Stomach smooth muscle (tissue), 2 donors: ENCODE results near the gene RNU5B-1.

Source experiments
- H3K27ac ChIP-seq: one replicate; pipeline ENCODE4 v1.7.0; 2013; ENCODE audit warnings: mild to moderate bottlenecking, low read length, inconsistent platforms
- H3K27me3 ChIP-seq, 2 donors: one replicate each; pipeline ENCODE4 v1.7.0; 2013; ENCODE audit warnings: low read length in 2 of 2; ENCODE audit not compliant: insufficient read depth in 2 of 2, control insufficient read depth in 1 of 2
- H3K36me3 ChIP-seq, 2 donors: one replicate each; pipeline ENCODE4 v1.7.0; 2013; ENCODE audit warnings: low read length in 2 of 2; ENCODE audit not compliant: control insufficient read depth in 2 of 2, insufficient read depth in 2 of 2
- H3K4me1 ChIP-seq: one replicate; pipeline ENCODE4 v1.7.0; 2013; ENCODE audit warnings: low read length; ENCODE audit not compliant: control insufficient read depth, insufficient read depth
- H3K4me3 ChIP-seq, 2 donors: one replicate each; pipeline ENCODE4 v1.7.0; 2013; ENCODE audit warnings: low read length in 2 of 2
- H3K9ac ChIP-seq, 2 donors: one replicate each; pipeline ENCODE4 v1.7.0; 2013; ENCODE audit warnings: low read length in 2 of 2, mild to moderate bottlenecking in 1 of 2
- H3K9me3 ChIP-seq, 2 donors: one replicate each; pipeline ENCODE4 v1.7.0; 2013; ENCODE audit warnings: low read length in 2 of 2; ENCODE audit not compliant: control insufficient read depth in 2 of 2
- donor health status: healthy.
- donor health status: Pancreatic carcinoma.

RNU5B-1 gene

GRCh38 chr15:65289261-65289854 is 15.1 kb upstream of the RNU5B-1 start:
- no peak overlapping the region for H3K9ac ChIP-seq
- H3K27me3 ChIP-seq, result no peaks in the 10 kb centered on the region
- no peak overlapping the region for H3K4me3 ChIP-seq
- no peaks in the 10 kb centered on the region for H3K36me3 ChIP-seq
- no peak overlapping the region for H3K27ac ChIP-seq
- H3K4me1 ChIP-seq, result peaks cover 19% of the 10 kb centered on the region
- H3K9me3 ChIP-seq, result no peaks in the 10 kb centered on the region

GRCh38 chr15:65290228-65290627 is 14.2 kb upstream of the RNU5B-1 start:
- H3K9ac ChIP-seq, result no peak overlapping the region
- no peaks in the 10 kb centered on the region for H3K36me3 ChIP-seq
- H3K27ac ChIP-seq, result no peak overlapping the region
- H3K4me3 ChIP-seq, result no peak overlapping the region
- H3K27me3 ChIP-seq, result no peaks in the 10 kb centered on the region
- no peaks in the 10 kb centered on the region for H3K9me3 ChIP-seq
- H3K4me1 ChIP-seq, result peaks cover 16% of the 10 kb centered on the region

- Histone ChIP-seq H3K4me1 (no peaks in the 10 kb centered on the region), H3K4me3 (no peak overlapping the region), H3K27ac (no peak overlapping the region)
Observed at GRCh38 chr15:65292938-65293518, 11.4 kb upstream of the RNU5B-1 start.

GRCh38 chr15:65298731-65299130 is 5.7 kb upstream of the RNU5B-1 start:
- H3K4me1 ChIP-seq, result peaks cover 7% of the 10 kb centered on the region

More at GRCh38 chr15:65292938-65293518, 11.4 kb upstream of the RNU5B-1 start:
- H3K36me3 ChIP-seq, result no peaks in the 10 kb centered on the region
- H3K27me3 ChIP-seq, result no peaks in the 10 kb centered on the region
- H3K9me3 ChIP-seq, result no peaks in the 10 kb centered on the region
- H3K9ac ChIP-seq, result no peak overlapping the region

GRCh38 chr15:65300924-65301441 is 3.5 kb upstream of the RNU5B-1 start:
- no peaks in the 10 kb centered on the region for H3K9me3 ChIP-seq
- H3K27me3 ChIP-seq, result no peaks in the 10 kb centered on the region
- no peaks in the 10 kb centered on the region for H3K36me3 ChIP-seq
- no peak overlapping the region for H3K4me3 ChIP-seq
- no peak overlapping the region for H3K27ac ChIP-seq
- no peak overlapping the region for H3K9ac ChIP-seq
- H3K4me1 ChIP-seq, result peaks cover 16% of the 10 kb centered on the region

More at GRCh38 chr15:65298731-65299130, 5.7 kb upstream of the RNU5B-1 start:
- Histone ChIP-seq H3K27ac (no peak overlapping the region), H3K36me3 (no peaks in the 10 kb centered on the region), H3K9ac (no peak overlapping the region), H3K27me3 (no peaks in the 10 kb centered on the region), H3K9me3 (no peaks in the 10 kb centered on the region), H3K4me3 (no peak overlapping the region)

GRCh38 chr15:65302061-65302460 is 2.4 kb upstream of the RNU5B-1 start:
- Histone ChIP-seq H3K27ac (no peak overlapping the region), H3K36me3 (no peaks in the 10 kb centered on the region), H3K4me3 (no peak overlapping the region), H3K27me3 (no peaks in the 10 kb centered on the region), H3K4me1 (peaks cover 16% of the 10 kb centered on the region), H3K9ac (no peak overlapping the region), H3K9me3 (no peaks in the 10 kb centered on the region)

GRCh38 chr15:65303687-65304380 is 643 bp upstream of the RNU5B-1 start:
- Histone ChIP-seq H3K27ac (peak overlapping the region; percentile 89), H3K36me3 (no peaks in the 10 kb centered on the region), H3K9ac (peak overlapping the region; percentile 86 to 93), H3K27me3 (no peaks in the 10 kb centered on the region), H3K9me3 (no peaks in the 10 kb centered on the region), H3K4me1 (peaks cover 14% of the 10 kb centered on the region), H3K4me3 (peak overlapping the region; percentile 80 to 85)

- H3K27ac ChIP-seq, result peak overlapping the region; percentile 89
- peak overlapping the region; percentile 86 to 93 for H3K9ac ChIP-seq
- H3K27me3 ChIP-seq, result no peaks in the 10 kb centered on the region
- H3K9me3 ChIP-seq, result no peaks in the 10 kb centered on the region
- no peaks in the 10 kb centered on the region for H3K36me3 ChIP-seq
- peak overlapping the region; percentile 65 to 69 for H3K4me3 ChIP-seq
- peaks cover 14% of the 10 kb centered on the region for H3K4me1 ChIP-seq
Observed at GRCh38 chr15:65305150-65305758, 777 bp downstream of the RNU5B-1 start.

- no peaks in the 10 kb centered on the region for H3K36me3 ChIP-seq
- no peak overlapping the region for H3K4me3 ChIP-seq
- H3K9me3 ChIP-seq, result no peaks in the 10 kb centered on the region
- no peak overlapping the region for H3K27ac ChIP-seq
- peaks cover 14% of the 10 kb centered on the region for H3K4me1 ChIP-seq
- H3K9ac ChIP-seq, result no peak overlapping the region
- H3K27me3 ChIP-seq, result no peaks in the 10 kb centered on the region
Observed at GRCh38 chr15:65305776-65306175, 1.3 kb downstream of the RNU5B-1 start.

- no peaks in the 10 kb centered on the region for H3K27me3 ChIP-seq
- no peaks in the 10 kb centered on the region for H3K9me3 ChIP-seq
- peaks cover 14% of the 10 kb centered on the region for H3K4me1 ChIP-seq
- H3K9ac ChIP-seq, result no peak overlapping the region
- H3K27ac ChIP-seq, result no peak overlapping the region
- H3K36me3 ChIP-seq, result no peaks in the 10 kb centered on the region
- H3K4me3 ChIP-seq, result no peak overlapping the region
Observed at GRCh38 chr15:65306551-65306950, 2.1 kb downstream of the RNU5B-1 start.
